PFSK-1 (cell line): ENCODE measurements around the gene MTO1.

ENCODE experiments used
- FOXP2 ChIP-seq: optimal IDR thresholded peaks from 2 replicates; pipeline ENCODE3; 2011; ENCODE audit warnings: borderline replicate concordance, control low read depth, inconsistent platforms; ENCODE audit not compliant: insufficient read depth; ENCODE audit errors: extremely low read length, extremely low read depth
- POLR2AphosphoS5 ChIP-seq: IDR thresholded peaks from 2 replicates; pipeline ENCODE4 v1.6.1; 2012; ENCODE audit warnings: low read depth, mild to moderate bottlenecking, control low read depth, low read length, moderate library complexity
- SIN3A ChIP-seq: IDR thresholded peaks from 2 replicates; pipeline ENCODE4 v1.6.1; 2012; ENCODE audit warnings: mild to moderate bottlenecking, low read length, moderate library complexity, borderline replicate concordance; ENCODE audit not compliant: insufficient read depth
- TAF1 ChIP-seq: IDR thresholded peaks from 2 replicates; pipeline ENCODE4 v1.6.1; 2012; ENCODE audit warnings: low read length, control low read depth, borderline replicate concordance; ENCODE audit not compliant: insufficient read depth
- TF ChIP-seq, protein P1 (sequence below), 2 experiments: IDR thresholded peaks; 2 replicates each; pipeline versions ENCODE4 v1.6.1 to v1.8.0; 2011 to 2012; ENCODE audit warnings: low read depth in 2 of 2, low read length in 2 of 2, control low read depth in 1 of 2, inconsistent platforms in 1 of 2, mild to moderate bottlenecking in 1 of 2, moderate library complexity in 1 of 2; ENCODE audit not compliant: insufficient read depth in 1 of 2

MTO1 gene

GRCh38 chr6:73509851-73510250, 48.3 kb downstream of the MTO1 start:
- TF ChIP-seq SIN3A = no peak
- TF ChIP-seq, protein P1, sequence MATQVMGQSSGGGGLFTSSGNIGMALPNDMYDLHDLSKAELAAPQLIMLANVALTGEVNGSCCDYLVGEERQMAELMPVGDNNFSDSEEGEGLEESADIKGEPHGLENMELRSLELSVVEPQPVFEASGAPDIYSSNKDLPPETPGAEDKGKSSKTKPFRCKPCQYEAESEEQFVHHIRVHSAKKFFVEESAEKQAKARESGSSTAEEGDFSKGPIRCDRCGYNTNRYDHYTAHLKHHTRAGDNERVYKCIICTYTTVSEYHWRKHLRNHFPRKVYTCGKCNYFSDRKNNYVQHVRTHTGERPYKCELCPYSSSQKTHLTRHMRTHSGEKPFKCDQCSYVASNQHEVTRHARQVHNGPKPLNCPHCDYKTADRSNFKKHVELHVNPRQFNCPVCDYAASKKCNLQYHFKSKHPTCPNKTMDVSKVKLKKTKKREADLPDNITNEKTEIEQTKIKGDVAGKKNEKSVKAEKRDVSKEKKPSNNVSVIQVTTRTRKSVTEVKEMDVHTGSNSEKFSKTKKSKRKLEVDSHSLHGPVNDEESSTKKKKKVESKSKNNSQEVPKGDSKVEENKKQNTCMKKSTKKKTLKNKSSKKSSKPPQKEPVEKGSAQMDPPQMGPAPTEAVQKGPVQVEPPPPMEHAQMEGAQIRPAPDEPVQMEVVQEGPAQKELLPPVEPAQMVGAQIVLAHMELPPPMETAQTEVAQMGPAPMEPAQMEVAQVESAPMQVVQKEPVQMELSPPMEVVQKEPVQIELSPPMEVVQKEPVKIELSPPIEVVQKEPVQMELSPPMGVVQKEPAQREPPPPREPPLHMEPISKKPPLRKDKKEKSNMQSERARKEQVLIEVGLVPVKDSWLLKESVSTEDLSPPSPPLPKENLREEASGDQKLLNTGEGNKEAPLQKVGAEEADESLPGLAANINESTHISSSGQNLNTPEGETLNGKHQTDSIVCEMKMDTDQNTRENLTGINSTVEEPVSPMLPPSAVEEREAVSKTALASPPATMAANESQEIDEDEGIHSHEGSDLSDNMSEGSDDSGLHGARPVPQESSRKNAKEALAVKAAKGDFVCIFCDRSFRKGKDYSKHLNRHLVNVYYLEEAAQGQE (IDR thresholded peaks at IDR 0.05; ENCODE audit: insufficient read depth in 1 of 2, low read depth in 2 of 2, low read length in 2 of 2) = no peak
- TF ChIP-seq POLR2AphosphoS5 = no peak
- TF ChIP-seq FOXP2 = no peak
- TF ChIP-seq TAF1 = no peak

GRCh38 chr6:73511796-73512195, 50.3 kb downstream of the MTO1 start:
- TF ChIP-seq FOXP2 (no peak), SIN3A (no peak), TAF1 (no peak), POLR2AphosphoS5 (no peak)
- TF ChIP-seq, protein P1 (IDR thresholded peaks at IDR 0.05; ENCODE audit: insufficient read depth in 1 of 2, low read depth in 2 of 2, low read length in 2 of 2) = no peak

- TF ChIP-seq POLR2AphosphoS5 = no peak
- TF ChIP-seq TAF1 = no peak
- TF ChIP-seq SIN3A = no peak
- no peak for TF ChIP-seq FOXP2
- TF ChIP-seq, protein P1 (IDR thresholded peaks at IDR 0.05; ENCODE audit: insufficient read depth in 1 of 2, low read depth in 2 of 2, low read length in 2 of 2) = no peak
Observed at GRCh38 chr6:73513496-73513854, 51.9 kb downstream of the MTO1 start.

- TF ChIP-seq, protein P1 (IDR thresholded peaks at IDR 0.05; ENCODE audit: insufficient read depth in 1 of 2, low read depth in 2 of 2, low read length in 2 of 2) = no peak
- no peak for TF ChIP-seq TAF1
- TF ChIP-seq FOXP2 = no peak
- no peak for TF ChIP-seq POLR2AphosphoS5
- 0 out of 2 replicates have a peak, but pooled peaks have one; percentile 6 for TF ChIP-seq SIN3A
Observed at GRCh38 chr6:73514746-73515110, 53.2 kb downstream of the MTO1 start.

DNA sequence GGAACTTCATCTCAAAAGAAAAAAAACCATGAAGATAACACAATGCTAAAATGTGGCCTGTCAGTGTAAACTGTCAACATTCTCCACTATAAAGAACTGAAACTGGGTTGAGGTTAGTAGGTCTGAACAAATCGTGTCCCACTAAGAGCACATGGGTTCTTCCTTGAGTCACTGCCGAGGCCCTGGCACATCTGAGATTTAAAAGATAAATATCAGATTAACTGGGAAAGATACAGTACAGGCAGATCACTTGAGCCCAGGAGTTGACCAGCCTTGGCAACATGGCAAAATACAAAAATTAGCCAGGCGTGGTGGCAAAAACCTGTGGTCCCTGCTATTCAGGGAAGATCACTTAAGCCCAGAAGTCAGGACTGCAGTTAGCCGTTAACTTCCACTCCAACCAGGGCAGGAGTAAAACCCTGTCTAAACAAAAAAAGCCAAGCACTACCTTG, 53.7 kb downstream of the MTO1 start:
- TF ChIP-seq, protein P1 (IDR thresholded peaks at IDR 0.05; ENCODE audit: insufficient read depth in 1 of 2, low read depth in 2 of 2, low read length in 2 of 2) = no peak
- TF ChIP-seq SIN3A = peak; percentile 77; the same call in 1 of the 2 replicates
